Measurements from ENCODE around the gene EDA2R.

- TF ChIP-seq POLR2A (IDR thresholded peaks at IDR 0.05; ENCODE audit: low read depth), result no peak
- TF ChIP-seq, protein P1, sequence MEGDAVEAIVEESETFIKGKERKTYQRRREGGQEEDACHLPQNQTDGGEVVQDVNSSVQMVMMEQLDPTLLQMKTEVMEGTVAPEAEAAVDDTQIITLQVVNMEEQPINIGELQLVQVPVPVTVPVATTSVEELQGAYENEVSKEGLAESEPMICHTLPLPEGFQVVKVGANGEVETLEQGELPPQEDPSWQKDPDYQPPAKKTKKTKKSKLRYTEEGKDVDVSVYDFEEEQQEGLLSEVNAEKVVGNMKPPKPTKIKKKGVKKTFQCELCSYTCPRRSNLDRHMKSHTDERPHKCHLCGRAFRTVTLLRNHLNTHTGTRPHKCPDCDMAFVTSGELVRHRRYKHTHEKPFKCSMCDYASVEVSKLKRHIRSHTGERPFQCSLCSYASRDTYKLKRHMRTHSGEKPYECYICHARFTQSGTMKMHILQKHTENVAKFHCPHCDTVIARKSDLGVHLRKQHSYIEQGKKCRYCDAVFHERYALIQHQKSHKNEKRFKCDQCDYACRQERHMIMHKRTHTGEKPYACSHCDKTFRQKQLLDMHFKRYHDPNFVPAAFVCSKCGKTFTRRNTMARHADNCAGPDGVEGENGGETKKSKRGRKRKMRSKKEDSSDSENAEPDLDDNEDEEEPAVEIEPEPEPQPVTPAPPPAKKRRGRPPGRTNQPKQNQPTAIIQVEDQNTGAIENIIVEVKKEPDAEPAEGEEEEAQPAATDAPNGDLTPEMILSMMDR (IDR thresholded peaks at IDR 0.05), result no peak
- no peak for TF ChIP-seq POLR2AphosphoS5 (IDR thresholded peaks at IDR 0.05)
- TF ChIP-seq EP300 (IDR thresholded peaks at IDR 0.05), result no peak
Observed at GRCh38 chrX:66675541-66675940, 36.7 kb upstream of the EDA2R start.
